ENCODE data around the gene PLAAT1. TPM values are rescaled to one million over a fixed set of nuclear protein-coding genes. Genes with fewer than 3 reads are reported as not detected.
A peak's percentile ranks its signal among the peaks of the same experiment; 100 is the strongest.

The PLAAT1 gene
- total RNA-seq, 6 donors from 2014 or later, result 0.20 to 0.46 (median 0.40) TPM; not detected in 3

DNA sequence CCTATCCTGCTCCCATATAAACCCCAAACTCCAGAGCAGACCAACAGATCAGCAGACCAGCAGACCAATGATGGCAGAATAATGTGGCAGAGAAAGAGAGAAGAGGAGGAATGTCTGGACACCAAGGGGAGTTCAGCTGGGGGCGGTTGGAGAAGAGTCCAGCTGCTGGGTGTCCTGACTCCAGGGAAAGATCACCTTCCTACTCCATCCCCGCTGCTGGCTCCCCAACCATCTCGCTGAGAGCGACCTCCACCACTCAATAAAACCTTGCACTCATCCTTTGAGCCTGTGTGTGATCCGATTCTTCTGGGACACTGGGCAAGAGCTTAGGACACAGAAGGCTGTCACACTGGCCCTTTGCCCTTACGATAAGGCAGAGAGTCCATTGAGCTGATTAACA, 12.8 kb upstream of the PLAAT1 start:
- H3K9me3 ChIP-seq, result no peaks in the 10 kb centered on the region
- no peak for TF ChIP-seq POLR2AphosphoS5 (IDR thresholded peaks at IDR 0.05)
- TF ChIP-seq POLR2A (IDR thresholded peaks at IDR 0.05), result no peak
- TF ChIP-seq, protein P1, sequence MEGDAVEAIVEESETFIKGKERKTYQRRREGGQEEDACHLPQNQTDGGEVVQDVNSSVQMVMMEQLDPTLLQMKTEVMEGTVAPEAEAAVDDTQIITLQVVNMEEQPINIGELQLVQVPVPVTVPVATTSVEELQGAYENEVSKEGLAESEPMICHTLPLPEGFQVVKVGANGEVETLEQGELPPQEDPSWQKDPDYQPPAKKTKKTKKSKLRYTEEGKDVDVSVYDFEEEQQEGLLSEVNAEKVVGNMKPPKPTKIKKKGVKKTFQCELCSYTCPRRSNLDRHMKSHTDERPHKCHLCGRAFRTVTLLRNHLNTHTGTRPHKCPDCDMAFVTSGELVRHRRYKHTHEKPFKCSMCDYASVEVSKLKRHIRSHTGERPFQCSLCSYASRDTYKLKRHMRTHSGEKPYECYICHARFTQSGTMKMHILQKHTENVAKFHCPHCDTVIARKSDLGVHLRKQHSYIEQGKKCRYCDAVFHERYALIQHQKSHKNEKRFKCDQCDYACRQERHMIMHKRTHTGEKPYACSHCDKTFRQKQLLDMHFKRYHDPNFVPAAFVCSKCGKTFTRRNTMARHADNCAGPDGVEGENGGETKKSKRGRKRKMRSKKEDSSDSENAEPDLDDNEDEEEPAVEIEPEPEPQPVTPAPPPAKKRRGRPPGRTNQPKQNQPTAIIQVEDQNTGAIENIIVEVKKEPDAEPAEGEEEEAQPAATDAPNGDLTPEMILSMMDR (IDR thresholded peaks at IDR 0.05), result no peak
- 85 to 89% methylated on average over 6 of the region's 6 CpGs for WGBS, 2 donors
- no peak overlapping the region for H3K27ac ChIP-seq
- no peaks in the 10 kb centered on the region for H3K4me1 ChIP-seq
- no peaks in the 10 kb centered on the region for H3K36me3 ChIP-seq
- no peak for ATAC-seq (ENCODE audit: low FRiP score in 2 of 2)
- DNase-seq, result no peak
- H3K27me3 ChIP-seq, result no peaks in the 10 kb centered on the region
- no peak overlapping the region for H3K4me3 ChIP-seq

DNA sequence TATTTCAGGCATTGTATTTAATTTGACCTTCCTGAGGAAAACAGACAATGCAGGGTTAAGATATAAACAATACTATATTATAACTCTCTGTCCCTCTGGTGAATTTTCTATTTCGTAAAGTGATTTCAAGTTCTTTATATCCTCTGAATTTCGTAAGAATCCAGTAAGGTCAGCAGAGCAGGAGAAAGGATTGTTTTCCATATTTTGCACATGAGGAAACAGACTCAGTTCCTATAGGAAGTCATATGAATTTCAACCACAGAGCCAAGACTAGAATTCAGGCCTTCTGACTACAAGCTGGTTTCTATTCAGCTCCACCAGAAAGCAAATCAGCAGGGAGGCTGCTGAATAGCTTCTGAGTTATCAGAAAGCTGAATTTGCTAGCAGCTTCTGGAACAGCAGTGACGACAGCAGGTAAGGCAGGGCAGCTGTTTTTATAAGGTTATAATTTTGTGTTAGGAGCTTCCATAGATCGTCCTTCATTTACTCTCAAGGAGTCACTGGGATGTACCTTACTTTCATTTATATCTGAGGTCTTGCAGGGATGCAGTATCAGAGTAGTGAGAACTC, 11.1 kb upstream of the PLAAT1 start:
- Histone ChIP-seq H3K36me3 (no peaks in the 10 kb centered on the region), H3K9me3 (no peaks in the 10 kb centered on the region), H3K27me3 (no peaks in the 10 kb centered on the region), H3K27ac (no peak overlapping the region), H3K4me3 (no peak overlapping the region), H3K4me1 (no peaks in the 10 kb centered on the region)
- DNase-seq (no peak), ATAC-seq (ENCODE audit: low FRiP score in 2 of 2) (no peak)
- WGBS, 2 donors, result 78 to 82% methylated on average over 4 of the region's 4 CpGs
- TF ChIP-seq EP300 (IDR thresholded peaks at IDR 0.05) (no peak), POLR2A (IDR thresholded peaks at IDR 0.05) (no peak), POLR2AphosphoS5 (IDR thresholded peaks at IDR 0.05) (no peak)
- TF ChIP-seq, protein P1 (IDR thresholded peaks at IDR 0.05), result no peak

DNA sequence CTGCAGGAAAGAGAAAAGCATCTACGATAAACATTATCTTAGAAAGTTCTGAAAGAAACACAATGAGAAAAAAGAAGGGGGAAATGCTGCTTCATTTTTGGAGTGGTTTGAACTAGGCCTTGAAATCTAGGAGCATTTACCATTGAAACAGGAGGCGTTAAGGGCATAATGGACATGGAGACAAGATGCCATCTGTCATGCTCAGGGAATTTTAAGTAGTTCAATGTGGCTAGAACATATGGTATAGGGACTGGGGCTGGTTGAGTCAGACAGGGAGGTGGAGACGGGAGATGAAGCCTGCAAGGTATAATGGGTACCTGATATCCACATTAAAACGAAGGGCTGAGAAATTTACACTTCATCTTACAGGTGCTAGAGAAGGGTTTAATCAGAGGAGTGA, 10.4 kb upstream of the PLAAT1 start:
- TF ChIP-seq POLR2AphosphoS5 (IDR thresholded peaks at IDR 0.05) (no peak), EP300 (IDR thresholded peaks at IDR 0.05) (no peak), POLR2A (IDR thresholded peaks at IDR 0.05) (no peak)
- TF ChIP-seq, protein P1 (IDR thresholded peaks at IDR 0.05), result no peak
- Histone ChIP-seq H3K4me1 (no peaks in the 10 kb centered on the region), H3K9me3 (no peaks in the 10 kb centered on the region), H3K36me3 (no peaks in the 10 kb centered on the region), H3K27me3 (no peaks in the 10 kb centered on the region), H3K4me3 (no peak overlapping the region), H3K27ac (no peak overlapping the region)
- no peak for DNase-seq
- WGBS, 2 donors, result 86 to 88% methylated on average over 4 of the region's 4 CpGs
- no peak for ATAC-seq (ENCODE audit: low FRiP score in 2 of 2)

DNA sequence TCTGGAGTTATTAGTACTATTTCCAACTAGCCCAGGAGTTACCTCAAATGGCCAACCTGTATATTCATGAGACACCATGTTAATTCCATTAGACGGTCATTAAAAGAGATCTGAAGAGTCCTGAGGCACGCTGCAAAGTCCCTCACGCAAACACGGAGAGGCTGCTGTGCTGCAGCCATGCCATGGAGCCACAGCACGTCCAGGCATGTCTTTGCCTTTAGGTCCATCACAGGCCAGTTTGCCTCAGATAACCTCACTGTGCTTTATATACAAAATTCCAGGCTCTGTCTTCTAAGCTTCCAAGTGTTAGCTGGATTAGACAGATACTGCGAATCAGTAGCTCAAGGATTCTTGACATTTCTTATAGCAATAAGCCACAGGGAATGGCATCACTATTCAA, 9.8 kb upstream of the PLAAT1 start:
- H3K4me1 ChIP-seq, result no peaks in the 10 kb centered on the region
- H3K27ac ChIP-seq, result no peak overlapping the region
- H3K4me3 ChIP-seq, result no peak overlapping the region
- H3K9me3 ChIP-seq, result no peaks in the 10 kb centered on the region
- no peak for ATAC-seq (ENCODE audit: low FRiP score in 2 of 2)
- TF ChIP-seq POLR2AphosphoS5 (IDR thresholded peaks at IDR 0.05), result no peak
- no peak for TF ChIP-seq POLR2A (IDR thresholded peaks at IDR 0.05)
- no peak for TF ChIP-seq EP300 (IDR thresholded peaks at IDR 0.05)
- TF ChIP-seq, protein P1 (IDR thresholded peaks at IDR 0.05), result no peak
- 83% methylated on average over 6 of the region's 6 CpGs for WGBS, 2 donors
- no peaks in the 10 kb centered on the region for H3K36me3 ChIP-seq
- DNase-seq, result peak in 1 of 2 donors; percentile 10
- no peaks in the 10 kb centered on the region for H3K27me3 ChIP-seq

DNA sequence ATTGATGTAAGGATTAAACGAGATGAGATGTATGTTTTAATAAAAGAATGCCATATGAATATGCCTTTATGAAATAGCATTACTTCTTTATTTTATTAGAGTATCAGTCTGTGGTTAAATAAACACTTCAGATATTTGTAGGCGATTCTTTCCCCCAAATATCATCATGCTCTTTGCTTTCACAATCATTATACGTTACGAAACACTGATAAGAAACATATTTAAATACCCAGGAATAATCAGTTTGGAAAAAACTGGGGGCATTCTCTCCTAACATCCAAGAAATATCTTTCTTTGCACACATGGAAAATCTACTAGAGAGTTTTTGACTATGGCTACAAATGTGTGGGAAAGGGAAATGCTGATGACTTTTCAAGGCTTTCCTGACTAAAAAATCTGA, 4.4 kb upstream of the PLAAT1 start:
- peaks cover 0 to 9% (median 2%) of the 10 kb centered on the region in 4 donors for H3K4me1 ChIP-seq
- TF ChIP-seq EP300 (IDR thresholded peaks at IDR 0.05), result no peak
- no peak for TF ChIP-seq POLR2AphosphoS5 (IDR thresholded peaks at IDR 0.05)
- no peak for TF ChIP-seq POLR2A (IDR thresholded peaks at IDR 0.05)
- TF ChIP-seq, protein P1 (IDR thresholded peaks at IDR 0.05), result no peak
- H3K4me3 ChIP-seq, result no peak overlapping the region

More for the DNA sequence above, 4.4 kb upstream of the PLAAT1 start:
- H3K27me3 ChIP-seq, result no peaks in the 10 kb centered on the region
- no peaks in the 10 kb centered on the region for H3K36me3 ChIP-seq
- ATAC-seq (ENCODE audit: low FRiP score in 2 of 2) (no peak), DNase-seq (no peak)
- H3K9me3 ChIP-seq, result no peaks in the 10 kb centered on the region
- WGBS, 2 donors, result 46 to 48% methylated on average over 4 of the region's 4 CpGs
- H3K27ac ChIP-seq, result no peak overlapping the region
